GM18867 (cell line): ENCODE results near the gene FAM78A.
"Not testable (repeated sequence)": the region's sequence is repeated elsewhere in the genome, so short reads cannot be mapped to it uniquely, and the experiment has no call there.

Source experiments
- ATAC-seq: cut with Tn5 transposase; IDR thresholded peaks from one replicate; pipeline ENCODE4 v1.9.1; 2021; ENCODE audit warnings: mild to moderate bottlenecking, moderate library complexity; ENCODE audit not compliant: unreplicated experiment

Gene FAM78A

DNA sequence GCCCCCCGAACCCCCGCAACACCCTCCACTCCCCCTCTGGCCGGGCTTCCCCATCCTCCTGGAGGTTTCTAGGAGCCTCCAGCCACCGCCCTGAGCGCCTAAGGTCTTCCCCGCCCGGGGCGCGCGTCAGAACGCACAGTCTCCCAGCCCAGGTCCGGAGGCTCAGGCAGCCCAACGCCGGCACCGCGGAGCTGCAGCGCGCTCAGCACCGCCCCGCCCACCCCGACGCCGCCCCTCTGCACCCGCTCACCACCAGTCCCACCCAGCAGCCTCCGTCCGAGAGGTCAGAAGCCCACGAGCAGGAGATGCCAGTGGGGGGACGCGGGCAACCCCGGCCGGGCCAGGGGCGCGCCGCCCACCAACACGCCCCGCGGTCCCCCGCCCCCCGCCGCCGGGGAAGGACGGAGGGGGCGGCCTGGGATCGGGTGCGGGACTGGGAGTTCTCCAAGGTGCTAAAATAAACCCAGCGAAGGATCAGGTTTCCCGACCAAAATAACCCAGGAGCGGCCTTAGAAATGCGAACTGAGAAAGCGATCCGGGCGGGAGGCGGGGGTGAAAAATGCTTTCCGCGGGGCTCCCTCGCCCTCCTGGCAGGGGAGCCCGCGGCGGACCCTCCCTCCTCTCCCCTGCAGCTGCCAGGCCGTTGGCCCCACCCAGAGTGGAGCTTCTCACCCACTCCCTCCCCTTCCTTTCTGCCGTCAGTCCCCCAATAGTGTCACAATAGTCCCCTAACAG, 6.5 kb upstream of the FAM78A start:
- no peak for ATAC-seq

DNA sequence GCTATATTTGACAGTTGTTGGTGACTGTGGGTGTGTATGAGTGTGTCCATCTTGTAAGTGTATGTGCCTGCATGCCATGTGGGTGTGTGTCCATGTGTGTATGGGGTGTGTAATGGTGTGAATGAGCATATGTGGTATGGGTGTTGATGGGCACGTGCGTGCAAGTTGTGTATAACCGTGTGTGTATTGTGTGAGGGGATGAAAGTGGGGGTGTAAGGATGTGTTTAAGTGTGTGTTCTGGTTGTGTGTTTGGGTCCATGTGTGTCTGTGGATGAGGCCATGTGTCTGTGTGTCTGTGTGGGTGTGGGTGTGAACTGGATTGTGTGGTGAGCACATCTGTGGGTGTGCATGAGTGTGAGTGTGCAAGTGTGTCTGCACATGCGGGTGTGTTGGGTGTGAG, 5.9 kb upstream of the FAM78A start:
- ATAC-seq: no peak

DNA sequence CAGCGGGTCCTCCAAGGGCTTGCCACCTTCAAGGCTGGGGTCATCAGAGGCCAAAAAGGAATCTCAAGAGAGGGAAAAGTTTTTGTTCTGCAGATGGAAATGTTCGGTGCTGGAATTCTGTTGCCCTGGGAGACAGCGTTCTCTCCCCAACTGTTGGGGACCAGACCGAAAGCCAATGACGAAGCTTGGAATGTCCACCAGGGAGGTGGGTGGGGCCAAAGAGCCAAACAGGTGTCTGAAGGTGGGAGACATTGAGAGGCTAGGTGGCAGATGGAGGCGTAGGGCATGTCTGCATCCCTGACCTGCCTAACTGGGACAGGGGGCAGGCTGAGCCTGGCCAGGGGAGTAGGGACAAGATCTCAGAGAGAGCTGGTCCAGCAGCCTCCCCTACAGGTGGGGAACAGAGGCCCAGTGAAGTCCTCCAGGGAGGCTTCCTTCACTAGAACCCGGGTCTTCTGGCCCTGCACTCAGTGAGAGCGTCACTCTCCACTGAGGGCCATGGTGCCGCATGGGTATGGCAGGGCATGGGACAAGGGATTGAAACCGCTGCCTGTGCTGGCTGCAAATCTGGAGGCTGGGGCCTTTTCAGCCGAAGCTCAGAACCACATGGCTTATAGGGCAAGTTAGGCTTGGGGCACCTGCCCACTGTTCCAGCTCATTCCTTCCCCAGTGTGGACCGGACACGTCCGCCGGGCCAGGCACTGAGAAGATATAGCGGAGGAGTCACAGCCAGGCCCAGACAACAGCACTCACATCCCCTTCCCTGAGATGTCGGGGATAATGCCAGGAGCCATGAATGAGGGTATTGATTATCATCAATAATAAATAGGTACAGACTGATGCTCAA, 5.0 kb upstream of the FAM78A start:
- no peak for ATAC-seq

DNA sequence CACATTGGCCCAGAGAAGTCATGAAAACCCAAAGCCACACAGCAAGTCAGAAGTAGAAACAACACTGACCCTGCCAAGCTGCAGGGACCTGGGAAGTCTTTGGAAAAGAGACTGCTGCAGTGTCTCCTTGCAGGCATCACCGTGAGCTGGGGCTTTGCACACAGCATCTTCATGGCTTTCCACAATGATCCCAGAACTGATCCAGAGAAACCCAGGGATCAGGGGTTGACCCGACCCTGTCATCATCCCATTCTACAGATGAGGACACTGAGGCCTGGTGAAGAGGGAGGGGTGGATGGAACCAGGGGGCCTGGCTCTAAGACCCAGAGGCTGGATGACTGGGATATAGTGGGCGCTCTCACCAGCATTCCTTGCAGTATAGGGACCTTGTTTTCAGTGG, 4.3 kb upstream of the FAM78A start:
- ATAC-seq: no peak

DNA sequence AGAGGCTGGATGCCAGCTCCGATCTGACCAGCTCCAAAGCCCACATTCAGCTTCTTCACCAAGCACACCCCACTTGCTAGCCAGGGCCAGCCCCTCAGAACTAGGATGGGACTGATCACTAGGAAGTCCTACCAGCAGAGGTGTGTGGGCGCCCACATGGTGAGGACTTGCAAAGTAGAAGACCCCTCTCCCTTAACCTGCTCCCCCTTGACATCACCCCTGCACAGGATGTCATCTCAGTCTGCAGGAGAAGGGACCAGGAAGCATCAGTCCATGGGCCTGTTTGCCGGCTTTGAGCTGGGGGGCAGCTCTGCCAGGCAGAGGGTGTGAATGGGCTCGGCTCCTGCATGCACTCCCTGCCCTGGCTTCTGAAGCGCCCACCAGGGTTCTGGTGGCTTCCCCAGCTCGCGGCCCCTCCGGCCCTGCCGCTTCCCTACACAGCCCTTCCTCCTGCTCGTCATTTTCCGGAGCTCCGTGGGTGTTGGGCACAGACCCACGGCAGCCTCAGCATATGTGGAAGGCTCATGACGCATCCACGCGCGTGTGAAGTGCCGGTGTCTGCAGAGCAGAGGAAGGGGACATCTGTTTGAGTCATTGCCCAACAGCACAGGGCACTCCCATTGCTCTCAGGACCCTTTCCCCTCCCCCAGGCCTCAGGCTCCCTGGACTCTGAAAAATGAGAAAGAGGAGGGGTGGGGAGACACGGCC, 3.7 kb upstream of the FAM78A start:
- no peak for ATAC-seq

DNA sequence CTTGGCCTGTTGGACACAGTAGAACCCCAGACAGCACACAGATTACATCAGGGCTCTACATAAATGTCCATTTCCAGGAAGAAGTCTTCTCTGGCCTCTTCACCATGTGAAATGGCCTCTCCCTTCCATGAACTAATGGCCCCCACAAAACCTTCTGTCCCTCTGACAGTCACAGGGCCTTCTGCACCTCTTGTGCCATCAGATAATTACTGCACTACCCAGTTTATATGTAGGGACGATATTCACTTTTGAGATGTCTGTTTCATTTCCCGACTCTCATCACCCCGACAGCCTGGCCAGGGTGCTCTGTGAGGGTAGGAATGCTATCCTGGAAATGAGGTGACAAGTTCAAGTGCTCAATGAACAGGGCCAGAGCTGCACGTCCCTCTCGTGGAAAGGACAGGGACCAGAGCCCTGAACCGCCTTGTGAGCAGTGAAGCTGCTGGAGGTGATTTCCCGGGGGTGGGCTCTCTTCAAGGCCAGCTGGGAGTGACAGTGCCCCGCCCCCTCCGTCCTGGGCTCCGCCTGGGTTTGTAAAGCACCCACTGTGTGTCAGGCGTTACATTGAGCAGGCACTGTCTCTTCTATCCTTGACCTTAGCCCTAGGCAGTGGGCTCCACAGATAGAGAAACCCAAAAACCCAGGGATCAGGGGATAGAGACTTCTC, 3.0 kb upstream of the FAM78A start:
- no peak for ATAC-seq

DNA sequence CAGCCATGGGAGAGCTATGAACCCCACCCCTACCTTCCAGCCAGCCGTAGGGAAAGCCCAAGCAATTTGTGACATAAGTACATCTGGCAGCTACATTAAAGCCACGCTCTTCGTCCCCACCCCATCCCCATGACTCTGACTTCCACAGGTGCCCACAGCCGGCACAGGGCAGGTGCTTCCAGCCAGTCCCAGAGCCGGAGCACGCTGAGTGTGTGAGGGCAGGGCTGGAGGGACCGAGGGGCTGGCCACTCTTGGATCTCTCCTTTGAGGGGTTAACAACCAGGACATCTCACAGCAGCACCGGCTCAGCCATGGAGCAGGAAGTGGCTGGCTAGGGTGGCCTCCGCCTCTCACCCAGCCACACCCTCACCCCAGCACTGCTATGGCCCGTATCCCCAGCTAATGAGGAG, 2.4 kb upstream of the FAM78A start:
- ATAC-seq: no peak

DNA sequence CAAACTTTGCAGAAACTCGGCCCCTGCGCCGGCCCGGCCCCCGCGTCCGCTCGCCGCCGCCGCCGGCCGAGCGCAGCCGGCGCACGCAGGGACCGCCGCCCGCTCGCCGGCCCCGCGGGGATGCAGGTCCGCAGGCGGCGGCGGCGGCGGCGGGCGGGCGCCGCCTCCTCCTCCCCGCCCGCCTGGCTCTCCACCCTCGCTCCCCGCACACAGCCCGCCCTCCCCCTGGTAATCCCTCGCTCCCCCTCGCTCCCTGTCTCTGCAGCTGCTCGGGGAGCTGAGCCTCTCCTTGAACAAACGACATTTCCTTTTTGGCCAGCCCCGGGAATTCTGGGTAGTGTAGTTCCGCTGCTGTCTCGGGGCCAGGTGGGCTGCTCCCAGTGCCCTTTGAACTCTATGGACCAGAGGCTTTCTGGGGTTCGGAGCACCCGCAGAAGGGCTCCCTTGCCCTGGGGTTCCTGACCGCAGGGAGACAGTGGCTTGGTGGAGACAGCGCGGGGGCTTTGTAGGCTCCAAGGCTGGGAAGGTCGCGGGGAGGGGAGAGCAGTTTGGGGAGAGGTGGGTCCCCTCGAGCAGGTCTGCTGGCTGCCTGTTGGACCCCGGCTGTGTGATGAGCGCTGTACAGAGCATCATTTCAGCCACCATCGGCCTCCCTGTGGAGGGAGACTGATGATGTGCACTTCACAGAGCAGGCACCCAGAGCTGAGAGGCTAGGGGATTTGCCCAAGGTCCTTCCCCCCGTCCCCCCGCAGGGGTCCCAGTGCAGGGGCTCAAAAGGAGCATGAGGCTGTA, 1.8 kb upstream of the FAM78A start:
- ATAC-seq: no peak

DNA sequence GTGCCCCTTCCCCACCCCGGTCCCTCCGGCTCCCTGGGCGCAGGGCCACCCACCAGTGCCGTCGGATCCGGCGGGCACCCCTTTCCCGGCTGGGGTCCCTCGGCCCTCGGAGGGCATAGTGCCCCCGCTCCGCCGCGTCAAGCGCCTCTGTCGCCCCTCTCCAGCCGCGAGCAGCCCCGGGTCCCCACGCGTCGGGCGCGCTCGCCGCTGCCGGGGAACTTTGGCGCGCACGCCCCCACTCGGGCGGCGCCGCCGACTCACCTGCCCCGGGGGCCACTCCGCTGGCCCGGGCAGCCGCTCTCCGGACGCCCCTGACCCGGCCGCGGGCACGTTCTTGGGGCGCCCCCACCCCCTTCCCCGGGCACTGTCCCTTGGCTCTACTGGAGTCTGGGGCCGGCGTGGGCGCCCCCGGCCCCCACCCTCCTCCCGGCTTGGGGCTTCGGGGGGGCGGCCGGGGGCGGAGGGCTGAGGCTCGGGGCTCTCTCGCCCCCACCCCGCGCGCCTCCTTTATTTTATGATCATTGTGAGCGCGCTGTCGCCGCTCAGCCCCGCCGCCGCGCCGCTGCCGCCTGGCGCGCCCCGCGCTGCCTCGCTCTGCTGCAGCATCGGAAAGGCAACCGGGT, 1.1 kb upstream of the FAM78A start:
- no peak for ATAC-seq

DNA sequence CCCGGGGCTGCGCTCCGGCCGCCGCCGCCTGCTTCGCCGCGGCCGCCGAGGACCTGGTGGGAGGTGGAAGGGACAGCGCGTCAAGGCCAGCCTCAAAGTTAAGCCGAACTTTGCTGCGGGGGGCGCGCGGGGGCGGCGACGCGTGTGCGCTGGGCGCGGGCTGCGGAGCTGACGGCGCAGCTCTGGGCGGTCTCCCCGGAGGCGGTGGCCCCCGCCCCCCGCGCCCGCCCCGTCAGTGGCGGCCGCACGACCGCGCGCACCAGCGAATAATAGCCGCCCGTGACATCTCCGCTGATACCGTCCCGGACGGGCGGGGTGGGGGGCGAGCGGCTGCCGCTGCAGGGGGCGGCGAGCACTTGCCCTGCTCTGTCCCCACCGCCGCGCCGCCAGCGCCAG, 579 bp upstream of the FAM78A start:
- ATAC-seq: no peak

DNA sequence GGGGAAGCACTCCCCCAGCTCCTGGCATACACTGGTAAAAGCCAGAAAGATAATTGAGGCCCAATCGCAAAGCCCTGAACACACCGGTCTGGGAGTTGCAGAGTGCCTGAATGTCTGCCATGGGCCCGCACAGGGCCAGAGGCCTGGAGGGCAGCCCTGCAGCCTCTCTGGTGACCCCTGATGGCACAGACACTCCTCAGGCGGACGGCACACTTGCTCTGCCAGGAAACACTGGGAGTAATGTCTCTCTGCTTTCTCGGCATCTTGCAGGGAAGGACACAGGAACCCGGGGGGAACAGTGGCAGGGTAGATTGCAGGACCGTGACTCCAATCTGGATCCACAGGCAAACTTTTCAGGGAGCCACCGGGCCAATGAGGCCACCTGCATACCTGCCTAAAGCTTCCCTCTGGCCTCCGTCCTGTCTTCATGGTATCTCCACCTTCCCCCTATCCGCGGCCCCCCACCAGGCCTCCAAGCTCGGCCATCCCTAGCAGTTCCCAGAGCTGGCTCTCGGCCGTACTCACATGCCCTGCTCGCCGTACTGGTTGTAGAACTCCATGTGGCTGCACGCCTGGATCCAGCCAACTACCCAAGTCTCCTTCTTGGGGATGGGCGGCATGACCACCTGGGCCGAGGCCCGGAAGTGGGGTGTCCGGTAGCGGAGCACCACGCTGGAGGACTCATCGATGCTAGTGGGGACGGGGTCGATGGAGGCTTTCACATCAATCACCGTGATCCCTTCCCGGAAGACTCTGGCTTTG, 797 bp downstream of the FAM78A start:
- no peak for ATAC-seq

DNA sequence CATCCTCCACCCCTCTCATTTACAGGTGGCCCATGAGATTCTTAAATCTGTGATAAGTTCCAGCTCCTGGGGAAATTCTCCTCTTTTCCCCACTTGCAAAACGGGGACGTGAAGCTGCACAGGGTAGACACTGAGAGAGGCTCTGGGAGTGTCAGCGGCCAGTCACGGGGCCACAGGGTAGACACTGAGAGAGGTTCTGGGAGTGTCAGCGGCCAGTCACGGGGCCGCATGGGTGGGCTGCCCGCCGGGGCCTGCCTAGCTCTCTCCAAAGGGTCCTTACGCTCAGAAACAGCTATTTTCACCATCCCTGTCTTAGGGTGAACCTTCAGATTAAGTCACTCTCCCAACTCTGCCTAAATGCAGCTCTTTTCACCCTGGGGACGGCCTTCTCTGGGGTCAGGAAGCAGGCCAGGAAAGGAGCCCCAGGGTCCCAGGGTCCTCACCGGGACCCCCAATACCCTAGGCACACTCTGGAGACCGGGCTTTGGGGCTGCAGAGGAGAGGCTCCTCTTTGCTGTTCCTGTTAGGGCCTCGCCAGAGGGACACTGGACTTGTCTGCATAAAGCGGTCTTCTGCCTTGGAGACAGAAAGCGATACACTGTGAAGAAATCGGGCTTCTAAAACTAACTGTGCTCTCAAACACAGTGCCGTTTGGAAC, 1.5 kb downstream of the FAM78A start:
- no peak for ATAC-seq

DNA sequence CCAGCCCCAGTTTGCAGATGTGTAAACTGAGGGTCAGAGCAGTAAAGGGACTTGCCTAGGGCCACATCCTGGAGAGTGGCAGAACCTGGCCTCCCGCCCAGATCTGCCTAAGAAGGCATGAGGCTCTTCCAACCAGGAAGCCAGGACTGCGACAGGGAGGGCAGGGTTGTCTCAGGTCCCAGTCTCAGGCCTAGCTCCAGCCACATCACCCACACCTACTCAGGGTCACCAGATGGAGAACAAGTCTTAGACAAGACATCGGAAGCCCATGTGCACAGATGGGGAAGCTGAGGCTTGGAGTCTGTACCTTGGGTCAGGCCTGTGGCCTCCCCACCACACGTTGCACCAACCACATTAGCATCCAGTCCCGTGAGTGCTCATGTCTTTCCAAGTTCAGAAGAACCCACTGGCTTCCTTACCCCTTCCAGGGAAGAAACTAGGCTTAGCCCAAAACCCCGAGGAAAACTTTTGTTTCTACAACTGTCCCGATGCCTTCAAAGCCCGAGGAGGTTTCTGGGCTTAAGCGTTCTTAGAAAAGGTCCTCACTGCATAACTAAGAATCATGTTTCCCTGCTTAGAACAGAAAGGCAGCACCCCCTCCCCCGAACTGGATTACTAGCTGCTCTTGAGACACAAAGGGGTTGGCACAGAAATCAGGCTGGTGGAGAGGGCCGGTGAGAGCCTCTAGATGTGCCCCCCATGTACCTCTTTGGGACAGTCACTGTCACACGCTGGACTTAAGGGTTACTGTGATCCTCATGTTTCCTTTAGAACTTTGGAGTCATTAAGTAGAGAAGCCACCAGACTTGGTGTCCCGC, 2.2 kb downstream of the FAM78A start:
- no peak for ATAC-seq

DNA sequence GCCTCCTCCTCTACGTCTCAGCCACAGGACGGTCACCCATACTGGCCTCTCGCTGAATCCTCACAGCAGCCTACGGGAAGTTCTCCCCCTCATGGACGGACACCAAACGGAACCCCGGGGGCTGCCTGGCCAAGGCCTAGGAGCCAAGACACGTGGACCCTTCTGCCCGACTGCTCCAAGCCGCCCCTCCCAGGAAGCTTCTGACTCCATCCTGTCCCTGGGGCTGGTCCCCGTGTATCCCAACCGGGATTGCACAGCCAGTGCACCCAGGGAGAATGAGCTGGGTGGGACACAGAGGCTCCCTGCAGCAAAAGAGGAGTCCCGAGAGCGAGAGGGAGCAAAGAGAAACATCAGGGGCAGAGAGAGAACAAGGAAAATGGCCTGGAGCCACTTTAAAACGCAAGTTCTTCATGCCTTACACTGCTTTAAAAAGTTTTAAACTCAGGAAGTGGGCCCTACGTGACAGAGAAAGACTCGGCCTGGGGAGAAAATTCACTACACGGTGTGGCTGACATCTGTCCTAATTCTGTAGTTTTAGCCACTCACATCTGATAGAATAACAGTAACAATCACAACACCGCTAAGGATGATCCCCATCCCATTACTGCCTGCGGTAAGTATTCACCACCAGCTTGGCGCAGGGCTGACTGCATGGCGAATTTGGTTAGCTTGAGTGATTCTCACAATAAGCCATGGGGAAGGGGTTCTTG, 3.0 kb downstream of the FAM78A start:
- ATAC-seq: no peak

DNA sequence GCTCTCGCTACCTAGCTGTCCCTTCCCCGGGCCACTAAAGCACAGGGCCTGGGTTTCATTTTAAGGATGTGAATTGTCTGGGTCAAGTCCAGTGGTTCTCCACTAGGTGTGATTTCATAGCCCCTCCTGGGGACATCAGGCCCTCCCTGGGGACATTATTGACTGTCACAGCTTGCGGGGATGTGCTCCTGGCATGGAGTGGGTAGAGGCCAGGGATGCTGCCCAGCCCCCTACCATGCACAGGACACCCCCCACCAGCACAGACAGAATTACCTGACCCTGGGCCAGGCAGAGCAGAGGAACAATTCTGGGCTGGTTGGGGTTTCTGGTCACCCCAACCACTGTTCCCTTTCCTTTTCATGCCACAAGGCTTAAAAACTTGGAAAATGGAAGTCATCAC, 4.1 kb downstream of the FAM78A start:
- no peak for ATAC-seq

DNA sequence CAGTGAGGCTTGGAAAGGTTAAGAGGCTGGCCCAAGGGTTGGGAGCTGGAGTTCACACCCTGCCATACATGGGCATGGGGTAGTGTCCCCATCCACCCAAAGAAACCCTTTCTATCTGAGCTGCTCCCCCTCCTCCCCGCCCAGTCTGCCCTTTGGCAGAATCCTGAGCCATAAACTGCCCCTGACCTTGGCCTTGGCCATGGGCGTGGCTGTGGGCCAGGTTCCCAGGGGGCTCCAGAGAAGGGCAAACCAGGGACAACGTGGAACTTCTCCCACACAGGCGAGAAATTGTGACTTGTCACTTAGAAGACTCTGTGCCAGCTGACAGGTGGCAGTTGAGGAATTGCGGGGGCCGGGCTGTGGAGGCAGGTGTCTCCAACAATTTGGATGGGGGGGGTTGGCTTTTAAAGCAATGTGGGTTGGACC, 4.8 kb downstream of the FAM78A start:
- no peak for ATAC-seq

DNA sequence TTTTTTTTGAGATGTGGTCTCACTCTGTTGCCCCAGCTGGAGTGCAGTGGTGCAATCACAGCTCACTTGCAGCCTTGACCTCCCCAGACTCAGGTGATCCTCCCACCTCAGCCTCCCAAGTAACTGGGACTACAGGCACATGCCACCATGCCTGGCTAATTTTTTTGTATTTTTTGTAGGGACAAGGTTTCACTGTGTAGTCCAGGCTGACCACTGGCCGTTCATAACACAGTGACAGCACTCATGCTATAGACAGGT, 5.4 kb downstream of the FAM78A start:
- not testable (repeated sequence) for ATAC-seq
